Peyer's patch (tissue), 4 donors: Measurements from ENCODE around the gene XPR1.

ENCODE experiments used
- POLR2A ChIP-seq, 2 donors: fragments of 450-650 bp; IDR thresholded peaks; one replicate each; pipeline ENCODE4 v1.5.1; 2017; ENCODE audit warnings: antibody characterized with exemption in 2 of 2, mild to moderate bottlenecking in 2 of 2, moderate library complexity in 2 of 2
- TF ChIP-seq, protein P1 (sequence below), 6 experiments: fragments of 450-650 bp in 4 of 6; fragments of 200-600 bp in 2 of 6; sonication (generic) in 1 of 6; IDR thresholded peaks; one replicate each; pipeline ENCODE4 v1.5.1; 2017 to 2019; ENCODE audit warnings: antibody characterized with exemption in 6 of 6, mild to moderate bottlenecking in 3 of 6, moderate library complexity in 1 of 6

DNA sequence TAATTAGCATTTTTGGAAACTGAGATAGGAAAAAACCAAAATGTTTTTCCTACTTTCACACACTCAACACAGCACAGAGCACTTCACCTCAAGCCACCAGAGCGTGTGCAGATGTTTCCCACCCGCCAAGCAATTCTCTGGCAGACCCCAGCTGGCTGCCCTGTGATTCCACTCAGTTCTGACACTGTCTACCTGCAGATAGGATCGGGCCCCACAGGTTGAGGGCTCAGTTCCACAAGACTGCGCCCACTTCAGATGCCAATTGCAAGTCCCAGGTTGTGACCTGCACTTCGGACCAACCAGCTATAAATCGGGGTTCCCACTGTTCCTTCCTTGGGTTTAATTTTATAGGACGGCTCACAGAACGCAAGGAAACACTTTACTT is 290.8 kb downstream of the XPR1 start:
- TF ChIP-seq, protein P1, sequence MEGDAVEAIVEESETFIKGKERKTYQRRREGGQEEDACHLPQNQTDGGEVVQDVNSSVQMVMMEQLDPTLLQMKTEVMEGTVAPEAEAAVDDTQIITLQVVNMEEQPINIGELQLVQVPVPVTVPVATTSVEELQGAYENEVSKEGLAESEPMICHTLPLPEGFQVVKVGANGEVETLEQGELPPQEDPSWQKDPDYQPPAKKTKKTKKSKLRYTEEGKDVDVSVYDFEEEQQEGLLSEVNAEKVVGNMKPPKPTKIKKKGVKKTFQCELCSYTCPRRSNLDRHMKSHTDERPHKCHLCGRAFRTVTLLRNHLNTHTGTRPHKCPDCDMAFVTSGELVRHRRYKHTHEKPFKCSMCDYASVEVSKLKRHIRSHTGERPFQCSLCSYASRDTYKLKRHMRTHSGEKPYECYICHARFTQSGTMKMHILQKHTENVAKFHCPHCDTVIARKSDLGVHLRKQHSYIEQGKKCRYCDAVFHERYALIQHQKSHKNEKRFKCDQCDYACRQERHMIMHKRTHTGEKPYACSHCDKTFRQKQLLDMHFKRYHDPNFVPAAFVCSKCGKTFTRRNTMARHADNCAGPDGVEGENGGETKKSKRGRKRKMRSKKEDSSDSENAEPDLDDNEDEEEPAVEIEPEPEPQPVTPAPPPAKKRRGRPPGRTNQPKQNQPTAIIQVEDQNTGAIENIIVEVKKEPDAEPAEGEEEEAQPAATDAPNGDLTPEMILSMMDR (IDR thresholded peaks at IDR 0.05) = no peak
- TF ChIP-seq POLR2A (IDR thresholded peaks at IDR 0.05) = no peak
